Smooth muscle cell (in vitro differentiated cells): Measurements from ENCODE around the gene MAP3K5. TPM values are rescaled to one million over a fixed set of nuclear protein-coding genes. Genes with fewer than 3 reads are reported as not detected.

ENCODE experiments used
- DNase-seq: peaks from one replicate; lab custom pipeline; 2025; ENCODE audit not compliant: unreplicated experiment; lab: John Stamatoyannopoulos, UW
- H2AFZ ChIP-seq: fragments of 200-600 bp; sonication (generic); 2 replicates; pipeline ENCODE4 v1.6.0; 2016; ENCODE audit warnings: antibody characterized with exemption, low read depth, mild to moderate bottlenecking
- H3F3A ChIP-seq: fragments of 200-600 bp; sonication (generic); 2 replicates; pipeline ENCODE4 v1.6.0; 2017; ENCODE audit warnings: antibody characterized with exemption, low read depth
- H3K27ac ChIP-seq: fragments of 200-600 bp; sonication (generic); 2 replicates; pipeline ENCODE4 v1.5.1; 2016; ENCODE audit warnings: low read depth, mild to moderate bottlenecking
- H3K27me3 ChIP-seq: fragments of 200-600 bp; sonication (generic); 2 replicates; pipeline ENCODE4 v1.6.1; 2016; ENCODE audit warnings: low read depth, mild to moderate bottlenecking
- H3K36me3 ChIP-seq: fragments of 200-600 bp; sonication (generic); 2 replicates; pipeline ENCODE4 v1.5.1; 2016; ENCODE audit warnings: low read depth
- H3K4me1 ChIP-seq: fragments of 200-600 bp; sonication (generic); 2 replicates; pipeline ENCODE4 v1.5.1; 2016; ENCODE audit warnings: low read depth
- H3K4me2 ChIP-seq: fragments of 200-600 bp; sonication (generic); 2 replicates; pipeline ENCODE4 v1.6.0; 2016; ENCODE audit warnings: mild to moderate bottlenecking
- H3K4me3 ChIP-seq: fragments of 200-600 bp; sonication (generic); 2 replicates; pipeline ENCODE4 v1.5.1; 2016; ENCODE audit warnings: mild to moderate bottlenecking
- H3K79me2 ChIP-seq: fragments of 200-600 bp; sonication (generic); 2 replicates; pipeline ENCODE4 v1.6.0; 2016; ENCODE audit warnings: low read depth, mild to moderate bottlenecking
- H3K9ac ChIP-seq: fragments of 200-600 bp; sonication (generic); 2 replicates; pipeline ENCODE4 v1.6.0; 2016; ENCODE audit warnings: low read depth
- H3K9me3 ChIP-seq: fragments of 200-600 bp; sonication (generic); replicated peaks from 2 replicates; pipeline ENCODE4 v1.5.1; 2016; ENCODE audit warnings: low read depth
- H4K20me1 ChIP-seq: fragments of 200-600 bp; sonication (generic); 2 replicates; pipeline ENCODE4 v1.6.0; 2016; ENCODE audit warnings: low read depth
- WGBS: methylation state at CpG from one replicate; pipeline ENCODE4 v1.1.7; 2016; ENCODE audit warnings: low lambda C conversion rate; 5-methylcytosine and 5-hydroxymethylcytosine counted together
- polyA plus RNA-seq: library from polyadenylated mRNA; unstranded; fragments of >200 nt; fragmentation: Nextera tagmentation; extraction: Ambion mirVana; gene quantifications from 2 replicates; pipeline ENCODE4 v1.2.1, GENCODE V29; 2016
- total RNA-seq: library from RNA; depleted of rRNA; stranded (reverse); fragments of >200 nt; gene quantifications from 2 replicates; pipeline ENCODE4 v1.2.3, GENCODE V29; 2014
- TF ChIP-seq, protein P1 (sequence below): fragments of 200-600 bp; sonication (generic); IDR thresholded peaks from 2 replicates; pipeline ENCODE4 v1.5.1; 2017; ENCODE audit warnings: borderline replicate concordance, mild to moderate bottlenecking, antibody characterized with exemption; ENCODE audit not compliant: insufficient read depth, poor library complexity, severe bottlenecking

MAP3K5 gene
- total and polyA plus RNA-seq, 2 experiments from 2014 or later: 0.93 to 2.1 TPM

DNA sequence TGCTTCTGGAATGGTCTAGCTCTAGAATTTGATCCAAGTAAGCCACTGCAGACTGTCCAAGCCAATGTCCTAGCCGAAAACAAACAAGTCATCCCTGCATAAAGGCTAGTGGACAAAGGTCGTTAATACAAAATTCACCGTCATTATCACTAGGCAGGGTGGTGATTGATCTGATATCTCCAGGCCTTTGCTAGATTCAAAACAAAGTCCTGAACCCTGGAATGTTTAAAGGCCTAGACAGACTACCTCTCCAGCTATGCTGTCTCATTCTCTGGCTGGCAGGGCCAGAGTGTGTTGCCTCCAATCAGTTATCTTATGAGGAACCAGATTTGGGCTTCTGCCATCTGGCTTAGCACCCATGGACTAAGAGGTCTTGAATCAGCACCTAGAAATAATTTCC, 280.4 kb downstream of the MAP3K5 start:
- H3K27me3 ChIP-seq: no peaks in the 10 kb centered on the region
- H3K4me2 ChIP-seq: no peak overlapping the region
- 89% methylated on average over 3 of the region's 3 CpGs for WGBS
- no peak for DNase-seq
- H3K36me3 ChIP-seq: no peaks in the 10 kb centered on the region
- no peaks in the 10 kb centered on the region for H3K4me1 ChIP-seq
- TF ChIP-seq, protein P1, sequence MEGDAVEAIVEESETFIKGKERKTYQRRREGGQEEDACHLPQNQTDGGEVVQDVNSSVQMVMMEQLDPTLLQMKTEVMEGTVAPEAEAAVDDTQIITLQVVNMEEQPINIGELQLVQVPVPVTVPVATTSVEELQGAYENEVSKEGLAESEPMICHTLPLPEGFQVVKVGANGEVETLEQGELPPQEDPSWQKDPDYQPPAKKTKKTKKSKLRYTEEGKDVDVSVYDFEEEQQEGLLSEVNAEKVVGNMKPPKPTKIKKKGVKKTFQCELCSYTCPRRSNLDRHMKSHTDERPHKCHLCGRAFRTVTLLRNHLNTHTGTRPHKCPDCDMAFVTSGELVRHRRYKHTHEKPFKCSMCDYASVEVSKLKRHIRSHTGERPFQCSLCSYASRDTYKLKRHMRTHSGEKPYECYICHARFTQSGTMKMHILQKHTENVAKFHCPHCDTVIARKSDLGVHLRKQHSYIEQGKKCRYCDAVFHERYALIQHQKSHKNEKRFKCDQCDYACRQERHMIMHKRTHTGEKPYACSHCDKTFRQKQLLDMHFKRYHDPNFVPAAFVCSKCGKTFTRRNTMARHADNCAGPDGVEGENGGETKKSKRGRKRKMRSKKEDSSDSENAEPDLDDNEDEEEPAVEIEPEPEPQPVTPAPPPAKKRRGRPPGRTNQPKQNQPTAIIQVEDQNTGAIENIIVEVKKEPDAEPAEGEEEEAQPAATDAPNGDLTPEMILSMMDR: no peak
- no peak overlapping the region for H3K4me3 ChIP-seq
- no peak overlapping the region for H2AFZ ChIP-seq
- H4K20me1 ChIP-seq: no peaks in the 10 kb centered on the region
- no peak overlapping the region for H3K9ac ChIP-seq
- H3F3A ChIP-seq: no peaks in the 10 kb centered on the region
- H3K9me3 ChIP-seq: no peaks in the 10 kb centered on the region
- H3K79me2 ChIP-seq: no peaks in the 10 kb centered on the region
- no peak overlapping the region for H3K27ac ChIP-seq

DNA sequence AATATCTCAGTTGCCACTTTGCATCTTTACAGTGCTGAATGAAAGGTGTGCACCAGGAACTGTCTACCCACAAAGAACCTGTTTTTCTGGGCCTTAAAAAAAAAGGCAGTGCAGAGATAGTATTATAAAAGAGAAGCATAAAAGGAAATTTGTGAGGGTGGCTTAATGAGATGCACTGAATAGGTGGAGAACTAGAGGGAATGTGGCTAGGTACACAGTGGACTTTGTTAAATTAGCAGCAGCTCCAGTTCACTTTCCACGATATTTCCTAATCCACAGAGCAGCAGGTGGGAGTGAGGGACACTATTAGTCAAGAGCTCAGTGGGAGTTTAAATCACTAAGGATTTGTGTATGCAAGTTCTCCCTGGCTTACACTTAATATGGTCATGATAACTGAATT, 280.9 kb downstream of the MAP3K5 start:
- WGBS: 78% methylated on average over 1 of the region's 1 CpG
- Histone ChIP-seq H2AFZ (no peak overlapping the region), H3K9me3 (no peaks in the 10 kb centered on the region), H3K4me3 (no peak overlapping the region), H3K79me2 (no peaks in the 10 kb centered on the region), H3F3A (no peaks in the 10 kb centered on the region), H3K4me2 (no peak overlapping the region), H3K4me1 (no peaks in the 10 kb centered on the region), H4K20me1 (no peaks in the 10 kb centered on the region), H3K9ac (no peak overlapping the region), H3K36me3 (no peaks in the 10 kb centered on the region), H3K27ac (no peak overlapping the region), H3K27me3 (no peaks in the 10 kb centered on the region)
- TF ChIP-seq, protein P1: no peak
- DNase-seq: no peak

DNA sequence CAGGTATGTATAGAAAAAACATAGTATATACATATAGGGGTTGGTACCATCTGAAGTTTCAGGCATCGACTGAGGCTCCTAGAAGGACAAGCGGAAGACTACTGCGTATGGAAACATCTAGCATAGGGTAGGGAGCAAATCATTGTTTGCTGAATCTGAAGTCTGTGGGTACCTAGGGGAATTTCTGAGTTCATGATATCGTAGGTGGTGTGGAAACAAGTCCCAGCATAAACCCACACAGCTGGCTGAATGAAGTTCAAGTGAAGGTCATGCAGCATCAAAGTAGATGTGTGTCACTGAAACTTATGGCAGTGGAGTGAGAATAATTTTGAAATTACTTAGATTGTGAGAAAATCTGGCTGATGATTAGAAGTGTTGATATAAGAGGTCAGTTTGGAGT, 281.5 kb downstream of the MAP3K5 start:
- WGBS: 94% methylated on average over 4 of the region's 4 CpGs
- H3K4me3 ChIP-seq: no peak overlapping the region
- H3F3A ChIP-seq: no peaks in the 10 kb centered on the region
- H4K20me1 ChIP-seq: no peaks in the 10 kb centered on the region
- no peaks in the 10 kb centered on the region for H3K36me3 ChIP-seq
- H3K27me3 ChIP-seq: no peaks in the 10 kb centered on the region
- TF ChIP-seq, protein P1: no peak
- no peak overlapping the region for H3K9ac ChIP-seq
- DNase-seq: no peak
- H3K4me1 ChIP-seq: no peaks in the 10 kb centered on the region
- no peak overlapping the region for H2AFZ ChIP-seq
- H3K79me2 ChIP-seq: no peaks in the 10 kb centered on the region
- H3K9me3 ChIP-seq: no peaks in the 10 kb centered on the region
- H3K27ac ChIP-seq: no peak overlapping the region
- no peak overlapping the region for H3K4me2 ChIP-seq

DNA sequence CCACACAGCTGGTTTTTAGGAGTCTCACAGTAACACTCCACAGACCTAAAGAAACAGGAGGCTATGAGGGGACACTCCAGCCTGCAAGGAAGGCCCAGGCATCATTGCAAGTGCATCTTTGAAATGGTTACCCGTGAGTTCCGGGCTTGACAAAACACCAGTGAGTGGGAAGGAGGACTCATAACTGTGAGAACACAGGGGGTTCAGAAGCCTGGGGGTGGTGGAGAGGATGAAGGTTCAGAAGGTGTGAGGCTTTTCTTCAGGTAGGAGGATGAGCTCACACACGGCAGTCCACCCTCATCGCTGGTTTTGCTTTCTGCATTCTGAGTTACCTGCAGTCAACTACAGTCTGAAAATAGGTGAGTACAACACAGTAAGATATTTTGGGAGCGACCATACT, 282.0 kb downstream of the MAP3K5 start:
- DNase-seq: no peak
- H3K27ac ChIP-seq: no peak overlapping the region
- H3K4me3 ChIP-seq: no peak overlapping the region

More for the DNA sequence above, 282.0 kb downstream of the MAP3K5 start:
- H3K27me3 ChIP-seq: no peaks in the 10 kb centered on the region
- WGBS: 98% methylated on average over 5 of the region's 5 CpGs
- H3K9me3 ChIP-seq: no peaks in the 10 kb centered on the region
- H3K4me1 ChIP-seq: no peaks in the 10 kb centered on the region
- H3F3A ChIP-seq: no peaks in the 10 kb centered on the region
- H3K79me2 ChIP-seq: no peaks in the 10 kb centered on the region
- no peak overlapping the region for H3K4me2 ChIP-seq
- no peaks in the 10 kb centered on the region for H4K20me1 ChIP-seq
- H2AFZ ChIP-seq: no peak overlapping the region
- no peak overlapping the region for H3K9ac ChIP-seq
- TF ChIP-seq, protein P1: no peak
- H3K36me3 ChIP-seq: no peaks in the 10 kb centered on the region
